Measurements from ENCODE around the gene ITPR1. TPM values are rescaled to one million over a fixed set of nuclear protein-coding genes. Genes with fewer than 3 reads are reported as not detected.

The ITPR1 gene
- total and polyA plus RNA-seq, 2 experiments from 2014 or later: 17.6 to 28.8 TPM

DNA sequence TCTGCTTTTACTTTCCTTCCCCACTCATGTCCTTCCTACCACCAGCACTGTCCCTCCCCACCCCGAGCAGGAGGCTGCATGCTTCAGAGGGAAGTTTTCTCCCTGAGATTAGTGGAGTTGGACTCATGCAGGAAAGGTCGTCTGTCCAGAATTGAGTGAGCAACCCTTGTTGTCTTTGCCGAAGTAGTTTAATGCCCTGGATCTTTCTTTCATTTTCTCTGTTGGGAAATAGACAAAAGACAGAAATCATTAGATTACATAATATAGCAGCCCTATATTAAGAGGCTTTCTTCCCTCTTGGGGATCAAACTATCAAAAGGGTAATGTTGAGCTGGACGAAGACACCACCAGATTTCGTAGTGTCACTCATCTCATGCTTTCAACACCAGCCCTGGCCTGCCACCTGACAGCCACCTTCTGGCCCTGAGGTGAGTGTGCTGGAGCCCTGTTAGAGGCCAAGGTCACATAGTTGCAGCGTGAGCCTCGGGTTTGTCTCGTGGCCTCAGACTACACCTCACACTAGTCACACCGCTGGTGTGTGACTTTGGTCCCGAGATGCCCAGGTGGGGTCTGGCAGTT, 231.0 kb downstream of the ITPR1 start:
- Histone ChIP-seq H3K36me3 (no peaks in the 10 kb centered on the region), H3K27me3 (no peaks in the 10 kb centered on the region), H3K4me1 (ENCODE audit: low read depth) (no peaks in the 10 kb centered on the region), H3K27ac (no peak overlapping the region), H3K4me3 (no peak overlapping the region), H3K9me3 (ENCODE audit: low read depth) (no peaks in the 10 kb centered on the region)
- TF ChIP-seq, protein P1, sequence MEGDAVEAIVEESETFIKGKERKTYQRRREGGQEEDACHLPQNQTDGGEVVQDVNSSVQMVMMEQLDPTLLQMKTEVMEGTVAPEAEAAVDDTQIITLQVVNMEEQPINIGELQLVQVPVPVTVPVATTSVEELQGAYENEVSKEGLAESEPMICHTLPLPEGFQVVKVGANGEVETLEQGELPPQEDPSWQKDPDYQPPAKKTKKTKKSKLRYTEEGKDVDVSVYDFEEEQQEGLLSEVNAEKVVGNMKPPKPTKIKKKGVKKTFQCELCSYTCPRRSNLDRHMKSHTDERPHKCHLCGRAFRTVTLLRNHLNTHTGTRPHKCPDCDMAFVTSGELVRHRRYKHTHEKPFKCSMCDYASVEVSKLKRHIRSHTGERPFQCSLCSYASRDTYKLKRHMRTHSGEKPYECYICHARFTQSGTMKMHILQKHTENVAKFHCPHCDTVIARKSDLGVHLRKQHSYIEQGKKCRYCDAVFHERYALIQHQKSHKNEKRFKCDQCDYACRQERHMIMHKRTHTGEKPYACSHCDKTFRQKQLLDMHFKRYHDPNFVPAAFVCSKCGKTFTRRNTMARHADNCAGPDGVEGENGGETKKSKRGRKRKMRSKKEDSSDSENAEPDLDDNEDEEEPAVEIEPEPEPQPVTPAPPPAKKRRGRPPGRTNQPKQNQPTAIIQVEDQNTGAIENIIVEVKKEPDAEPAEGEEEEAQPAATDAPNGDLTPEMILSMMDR (IDR thresholded peaks at IDR 0.05; ENCODE audit: low read depth, low read length): no peak
- no peak for DNase-seq (ENCODE audit: low read depth in 1 of 2, low spot score in 1 of 2)

DNA sequence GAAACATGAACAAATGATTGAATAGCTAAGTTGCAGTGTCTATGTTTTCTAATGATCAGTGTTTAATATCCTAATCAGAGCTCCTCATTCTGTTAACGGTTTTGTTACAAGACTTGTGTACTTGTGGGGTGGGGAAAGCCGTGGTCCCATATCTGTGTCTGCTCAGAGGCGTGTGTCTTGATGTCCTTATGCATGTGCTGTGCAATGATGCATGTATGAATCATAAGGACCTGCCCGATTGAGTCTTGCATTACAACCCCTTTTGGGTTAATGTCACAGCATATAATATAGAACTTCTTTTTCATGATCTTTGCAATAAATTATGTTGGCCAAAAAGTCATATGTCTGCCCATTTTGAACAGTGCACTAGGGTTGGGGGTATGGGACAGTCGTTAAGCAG, 233.4 kb downstream of the ITPR1 start:
- H3K27me3 ChIP-seq: no peaks in the 10 kb centered on the region

GRCh38 chr3:4729061-4729973, 236.2 kb downstream of the ITPR1 start:
- H3K4me1 ChIP-seq (ENCODE audit: low read depth): peaks cover 15% of the 10 kb centered on the region
- H3K4me3 ChIP-seq: no peak overlapping the region
- no peak overlapping the region for H3K27ac ChIP-seq
- no peaks in the 10 kb centered on the region for H3K36me3 ChIP-seq
- TF ChIP-seq, protein P1 (IDR thresholded peaks at IDR 0.05; ENCODE audit: low read depth, low read length): no peak
- H3K9me3 ChIP-seq (ENCODE audit: low read depth): no peaks in the 10 kb centered on the region
- no peaks in the 10 kb centered on the region for H3K27me3 ChIP-seq
- peak in 1 of 2 donors; percentile 57 for DNase-seq (ENCODE audit: low read depth in 1 of 2, low spot score in 1 of 2)

More for the DNA sequence above, 233.4 kb downstream of the ITPR1 start:
- Histone ChIP-seq H3K27ac (no peak overlapping the region), H3K4me1 (ENCODE audit: low read depth) (peaks cover 8% of the 10 kb centered on the region), H3K9me3 (ENCODE audit: low read depth) (no peaks in the 10 kb centered on the region), H3K4me3 (no peak overlapping the region), H3K36me3 (no peaks in the 10 kb centered on the region)
- DNase-seq (ENCODE audit: low read depth in 1 of 2, low spot score in 1 of 2): no peak
- TF ChIP-seq, protein P1 (IDR thresholded peaks at IDR 0.05; ENCODE audit: low read depth, low read length): no peak

DNA sequence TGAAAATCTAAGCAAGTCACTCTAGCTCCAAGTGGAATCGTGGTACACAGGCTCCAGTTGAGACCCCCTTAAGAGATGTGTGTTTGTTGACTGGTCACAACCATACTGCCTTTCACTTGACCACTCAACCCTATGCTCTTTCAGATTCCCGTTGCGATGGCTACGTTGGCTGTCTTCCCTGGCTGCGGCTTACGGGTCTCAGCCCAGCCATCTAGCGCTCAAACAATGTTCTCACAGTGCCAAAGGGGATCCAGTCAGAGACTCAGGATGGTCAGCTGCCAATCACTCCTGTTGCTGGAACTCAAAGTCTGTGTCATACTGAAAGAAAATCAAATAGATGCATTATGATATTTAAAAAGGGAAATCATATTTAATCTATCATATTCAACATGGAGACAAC, 237.6 kb downstream of the ITPR1 start:
- Histone ChIP-seq H3K4me3 (no peak overlapping the region), H3K4me1 (ENCODE audit: low read depth) (peaks cover 15% of the 10 kb centered on the region), H3K9me3 (ENCODE audit: low read depth) (no peaks in the 10 kb centered on the region), H3K36me3 (no peaks in the 10 kb centered on the region), H3K27ac (no peak overlapping the region), H3K27me3 (no peaks in the 10 kb centered on the region)
- TF ChIP-seq, protein P1 (IDR thresholded peaks at IDR 0.05; ENCODE audit: low read depth, low read length): no peak
- DNase-seq (ENCODE audit: low read depth in 1 of 2, low spot score in 1 of 2): no peak

DNA sequence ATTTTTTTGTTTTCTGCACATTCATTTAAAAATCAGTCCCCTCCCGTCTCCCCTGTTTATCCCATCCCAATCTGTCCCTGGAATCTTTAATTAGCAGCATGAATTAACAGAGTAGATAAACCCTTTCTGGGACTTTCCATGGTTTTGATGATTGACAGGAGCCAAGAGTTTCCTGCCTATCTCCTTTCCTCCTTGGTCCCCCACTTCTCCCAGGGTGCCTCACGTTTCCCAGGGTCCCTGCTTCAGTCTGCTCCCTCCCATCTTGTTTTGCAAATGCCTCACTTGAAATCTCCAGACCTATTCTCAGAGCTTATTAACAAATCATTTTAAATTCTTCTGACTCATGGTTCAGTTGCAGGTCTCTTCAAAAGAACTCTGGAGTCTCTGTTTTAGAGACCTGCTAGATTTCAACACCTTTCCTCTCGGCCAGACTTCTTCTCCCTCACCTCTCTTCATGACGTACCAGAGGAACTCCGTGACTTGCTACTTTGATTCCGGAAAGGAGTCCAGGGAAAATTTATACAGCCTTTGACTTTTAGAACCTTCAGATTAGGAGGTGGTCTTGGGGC, 238.5 kb downstream of the ITPR1 start:
- Histone ChIP-seq H3K4me1 (ENCODE audit: low read depth) (peaks cover 15% of the 10 kb centered on the region), H3K4me3 (no peak overlapping the region), H3K36me3 (no peaks in the 10 kb centered on the region), H3K27me3 (no peaks in the 10 kb centered on the region), H3K27ac (no peak overlapping the region), H3K9me3 (ENCODE audit: low read depth) (no peaks in the 10 kb centered on the region)
- TF ChIP-seq, protein P1 (IDR thresholded peaks at IDR 0.05; ENCODE audit: low read depth, low read length): no peak
- DNase-seq (ENCODE audit: low read depth in 1 of 2, low spot score in 1 of 2): no peak
